NCI-H2081 (cell line): ENCODE data around the gene KCTD6.
"Not testable (repeated sequence)": the region's sequence is repeated elsewhere in the genome, so short reads cannot be mapped to it uniquely, and the experiment has no call there.

Source experiments
- DNase-seq, 2 experiments: peaks; one replicate each; lab custom pipeline; 2025; lab: John Stamatoyannopoulos, UW

The KCTD6 gene

GRCh38 chr3:58524326-58524888 is 32.5 kb downstream of the KCTD6 start:
- DNase-seq = no peak

- no peak for DNase-seq
Observed at GRCh38 chr3:58526515-58526957, 34.6 kb downstream of the KCTD6 start.

- DNase-seq = not testable (repeated sequence)
Observed at GRCh38 chr3:58527440-58527839, 35.5 kb downstream of the KCTD6 start.

DNA sequence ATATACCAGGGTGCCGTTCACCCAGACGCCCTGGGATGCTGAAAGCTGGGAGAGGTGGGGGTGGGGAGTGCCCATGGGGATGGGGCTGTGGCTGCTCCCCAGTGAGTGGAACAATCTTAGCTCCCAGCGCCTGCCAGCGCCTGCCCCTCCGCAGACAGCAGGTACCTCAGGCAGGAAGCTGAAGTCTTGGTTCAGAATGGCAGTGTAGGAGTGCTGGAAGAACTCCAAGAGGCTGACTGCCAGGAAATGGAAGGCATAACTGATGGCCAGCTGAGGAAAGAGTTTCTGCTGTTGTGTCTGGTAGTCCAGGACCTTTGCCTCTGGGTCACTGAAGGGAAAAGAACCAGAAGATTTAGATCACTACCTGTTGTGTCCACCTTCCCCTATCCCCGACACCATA is 36.7 kb downstream of the KCTD6 start:
- peak; percentile 36 to 60 for DNase-seq

- no peak for DNase-seq
Observed at GRCh38 chr3:58529516-58530353, 37.8 kb downstream of the KCTD6 start.

DNA sequence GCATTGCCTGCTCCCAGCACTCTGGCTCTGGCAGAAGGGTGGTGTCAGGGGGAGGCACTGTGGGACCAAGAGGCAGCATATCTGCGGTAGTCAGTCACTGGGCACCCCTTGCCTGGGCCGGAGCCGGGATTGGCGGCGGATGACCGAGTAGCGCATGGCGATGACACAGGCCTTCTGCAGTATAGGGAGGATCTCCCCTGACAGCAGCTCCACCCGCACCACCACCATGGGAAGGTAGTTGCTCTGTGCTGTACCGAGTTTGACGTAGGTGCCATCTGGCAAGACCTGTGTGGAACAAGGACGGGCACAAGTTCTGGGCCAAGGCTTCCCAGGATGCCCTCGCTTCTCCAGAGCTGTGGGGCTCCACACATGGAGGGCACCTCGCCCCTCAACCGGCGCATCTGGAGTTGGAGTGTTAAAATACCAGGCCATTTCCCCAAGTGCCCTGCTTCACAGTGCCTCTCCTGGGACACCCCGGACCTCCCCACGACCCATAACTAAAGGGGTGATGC is 38.5 kb downstream of the KCTD6 start:
- no peak for DNase-seq

- no peak for DNase-seq
Observed at GRCh38 chr3:58531555-58531954, 39.7 kb downstream of the KCTD6 start.

GRCh38 chr3:58531956-58532355 is 40.1 kb downstream of the KCTD6 start:
- no peak for DNase-seq

DNA sequence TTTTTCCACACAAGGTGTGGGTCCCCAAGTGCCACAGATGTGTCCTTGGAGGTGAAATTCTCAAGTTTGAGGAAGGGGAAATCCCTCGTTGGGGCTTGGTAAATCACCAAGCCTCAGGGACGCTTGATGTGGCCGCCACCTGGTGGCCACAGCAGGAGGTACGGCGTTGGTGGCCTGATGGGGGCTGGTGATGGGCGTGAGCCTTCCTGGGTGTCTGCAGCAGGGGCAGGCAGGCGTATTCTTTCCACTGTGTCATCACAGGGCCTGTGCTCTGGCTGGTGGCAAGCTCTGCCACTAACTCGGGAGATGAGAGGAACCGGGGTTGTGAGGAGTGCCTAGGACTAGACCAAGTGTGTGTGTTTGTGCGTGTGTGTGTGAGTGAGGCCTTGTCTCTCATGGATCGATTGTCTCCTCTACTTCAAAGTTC is 40.9 kb downstream of the KCTD6 start:
- DNase-seq = peak; percentile 54 to 71

- DNase-seq = no peak
Observed at GRCh38 chr3:58534592-58535494, 42.9 kb downstream of the KCTD6 start.

GRCh38 chr3:58535531-58536500 is 43.9 kb downstream of the KCTD6 start:
- DNase-seq = no peak

DNA sequence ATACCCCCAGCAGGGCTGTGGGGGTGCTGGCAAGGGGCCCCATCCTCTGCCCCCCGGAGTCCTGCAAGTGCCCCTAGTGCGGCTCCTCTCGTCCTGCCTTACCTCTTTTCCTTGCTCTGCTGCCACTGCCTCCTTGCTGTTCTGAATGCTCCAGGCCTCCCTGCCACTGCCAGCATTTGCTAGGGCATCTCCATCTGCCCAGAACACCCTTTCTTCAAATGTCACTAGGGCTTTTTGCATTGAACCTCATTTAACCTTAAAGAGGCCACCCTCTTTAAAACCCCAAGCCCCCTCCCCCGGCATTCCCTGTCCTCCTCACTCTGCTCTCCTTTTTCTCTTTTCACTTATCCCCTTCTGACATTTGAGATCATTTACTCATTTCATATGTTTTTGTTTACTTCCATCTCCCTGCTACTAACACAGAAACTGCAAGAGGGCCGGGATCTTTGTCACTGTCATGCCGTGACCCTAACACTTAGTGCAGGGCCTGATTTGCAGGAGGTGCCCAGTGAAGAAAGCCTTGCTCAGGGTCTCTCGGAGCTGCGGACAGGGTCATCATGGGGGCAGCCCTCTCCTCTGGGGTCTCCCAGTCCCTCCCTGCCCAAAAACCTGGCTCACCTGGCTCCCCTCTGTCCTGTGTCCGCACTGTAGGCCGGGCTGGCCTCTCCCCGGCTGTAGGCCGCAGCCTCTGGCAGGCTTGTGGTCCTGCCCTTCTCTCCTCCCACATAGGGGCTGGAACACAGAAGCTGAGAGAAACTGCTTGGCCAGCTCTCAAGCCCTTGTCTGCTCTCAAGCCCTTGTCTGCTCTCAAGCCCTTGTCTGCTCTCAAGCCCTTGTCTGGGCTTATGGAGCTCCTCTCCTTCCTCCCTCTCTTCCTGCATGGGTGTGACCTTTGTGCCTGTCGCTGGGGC is 44.9 kb downstream of the KCTD6 start, which contains the start of gene ACOX2:
Gene ACOX2 (minus strand): TSS at position 690 of the 911 bp plus-strand sequence. CDS start 2,084 bp downstream, outside the sequence.
- no peak for DNase-seq

DNA sequence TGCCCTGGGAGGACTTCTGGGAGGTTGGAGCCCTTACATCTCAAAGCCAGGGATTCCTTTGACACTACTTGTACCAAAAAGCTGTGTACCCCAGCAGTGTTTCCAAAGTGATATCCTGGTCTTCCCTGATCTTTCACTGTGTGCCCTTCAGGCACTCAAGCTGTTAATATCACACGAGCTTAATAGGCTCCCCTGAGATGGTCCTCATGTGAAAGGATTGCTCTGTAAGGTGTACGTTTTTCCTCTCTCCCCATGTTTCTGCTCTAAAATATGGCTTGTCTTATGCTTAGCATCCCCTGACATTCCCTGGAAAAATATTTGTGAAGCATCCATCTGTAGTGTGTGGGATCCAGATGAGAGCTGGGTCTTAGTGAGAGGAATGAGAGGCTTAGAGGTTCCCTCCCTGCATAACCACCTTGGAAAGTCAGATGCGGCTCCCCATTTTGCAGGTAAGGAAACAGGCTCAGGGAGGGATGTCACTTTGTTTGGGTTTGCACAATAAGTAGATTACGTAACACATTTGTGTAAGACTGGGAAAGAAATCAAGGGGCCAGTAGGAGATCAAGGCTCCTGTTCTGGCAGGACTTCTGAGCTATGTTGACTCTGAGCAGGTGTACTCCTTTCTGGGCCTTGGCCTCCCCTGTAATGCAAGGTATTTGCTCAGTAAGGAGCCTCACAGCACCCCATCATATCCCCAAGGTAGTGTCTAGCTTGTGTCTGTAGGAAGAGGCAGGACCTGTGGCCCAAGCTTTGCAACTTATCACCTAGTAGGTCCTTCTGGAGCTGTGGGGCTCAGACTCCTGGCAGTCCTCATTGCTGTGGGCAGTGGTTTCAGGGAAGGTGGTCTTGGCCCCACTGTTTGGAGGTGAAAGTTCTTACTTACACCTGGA is 45.8 kb downstream of the KCTD6 start:
- no peak for DNase-seq

GRCh38 chr3:58539626-58540025 is 47.7 kb downstream of the KCTD6 start:
- no peak for DNase-seq

- DNase-seq = no peak
Observed at GRCh38 chr3:58540176-58540858, 48.4 kb downstream of the KCTD6 start.

GRCh38 chr3:58544541-58544940 is 52.6 kb downstream of the KCTD6 start:
- DNase-seq = no peak

DNA sequence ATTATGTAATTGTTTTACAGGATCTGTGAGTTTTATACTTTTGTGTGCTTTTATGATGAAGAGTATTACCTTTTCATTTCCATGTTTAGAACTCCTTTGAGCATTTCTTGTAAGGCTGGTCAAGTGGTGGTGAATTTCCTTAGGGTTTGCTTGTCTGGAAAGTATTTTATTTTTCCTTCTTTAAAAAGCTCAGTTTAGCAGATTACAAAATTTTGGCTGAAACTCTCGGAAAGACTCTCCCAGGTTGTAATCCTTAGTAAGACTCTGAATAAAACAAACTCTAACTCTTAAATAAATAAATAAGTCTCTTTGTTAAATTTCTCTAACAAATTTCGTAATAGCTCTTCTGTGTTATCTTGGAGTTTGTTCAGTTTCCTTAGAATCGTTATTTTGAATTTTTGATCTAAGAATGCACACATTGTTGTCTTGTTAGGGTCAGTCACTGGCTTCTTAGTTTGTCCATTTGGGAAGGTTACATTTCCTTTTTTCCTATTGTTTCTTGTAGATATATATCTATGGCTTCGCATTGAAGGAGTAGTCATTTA is 59.8 kb downstream of the KCTD6 start:
- no peak for DNase-seq
